Measurements from ENCODE around the gene CNTNAP5.

The CNTNAP5 gene

DNA sequence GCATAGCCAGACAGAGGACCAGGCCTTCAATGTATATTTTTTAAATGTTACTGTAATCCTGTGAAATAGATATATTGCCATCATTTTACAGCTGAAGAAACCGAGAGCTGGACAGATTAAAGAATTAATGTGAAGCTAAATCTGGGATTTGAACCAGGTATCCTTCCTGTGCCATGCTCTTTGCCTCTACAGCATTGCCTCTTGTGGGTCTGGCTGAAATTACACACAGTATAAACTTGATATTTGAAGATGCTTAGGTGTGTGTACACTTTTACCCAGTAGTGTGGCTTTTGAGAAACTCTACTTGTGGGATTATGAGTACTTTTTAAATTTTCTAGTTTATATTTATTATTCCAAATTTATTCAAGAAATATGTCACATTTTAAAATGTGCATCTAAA lies 264.5 kb downstream of the CNTNAP5 start:
- no peaks in the 10 kb centered on the region for H3K36me3 Mint-ChIP-seq (ENCODE audit: low read depth)
- no peak overlapping the region for H3K4me3 Mint-ChIP-seq
- no peaks in the 10 kb centered on the region for H3K27me3 Mint-ChIP-seq
- no peak overlapping the region for H3K27ac Mint-ChIP-seq
- H3K9me3 Mint-ChIP-seq, result peaks cover 4% of the 10 kb centered on the region
- no peaks in the 10 kb centered on the region for H3K4me1 Mint-ChIP-seq (ENCODE audit: low read depth)

DNA sequence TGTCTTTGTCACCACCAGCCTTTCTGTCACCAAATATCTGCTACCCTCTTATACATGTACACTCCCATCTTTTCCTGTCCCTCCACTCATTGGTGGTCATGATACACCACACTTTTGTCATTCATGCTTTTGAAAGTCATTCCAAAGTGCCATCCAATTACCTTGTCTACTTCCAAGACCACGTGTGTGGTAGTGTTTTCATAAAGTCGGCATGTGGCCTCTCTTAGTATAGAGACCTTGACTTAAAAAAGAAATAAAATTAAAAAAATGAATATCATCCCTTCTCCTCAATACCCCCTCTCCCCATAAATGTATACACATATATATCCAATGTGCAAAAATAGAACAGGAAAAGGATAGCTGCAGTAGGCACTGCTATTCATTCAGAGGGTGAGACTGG lies 271.4 kb downstream of the CNTNAP5 start:
- no peaks in the 10 kb centered on the region for H3K36me3 Mint-ChIP-seq (ENCODE audit: low read depth)
- no peak overlapping the region for H3K4me3 Mint-ChIP-seq
- H3K27me3 Mint-ChIP-seq, result no peaks in the 10 kb centered on the region
- no peak overlapping the region for H3K27ac Mint-ChIP-seq
- H3K4me1 Mint-ChIP-seq (ENCODE audit: low read depth), result no peaks in the 10 kb centered on the region
- peaks cover 20% of the 10 kb centered on the region for H3K9me3 Mint-ChIP-seq

DNA sequence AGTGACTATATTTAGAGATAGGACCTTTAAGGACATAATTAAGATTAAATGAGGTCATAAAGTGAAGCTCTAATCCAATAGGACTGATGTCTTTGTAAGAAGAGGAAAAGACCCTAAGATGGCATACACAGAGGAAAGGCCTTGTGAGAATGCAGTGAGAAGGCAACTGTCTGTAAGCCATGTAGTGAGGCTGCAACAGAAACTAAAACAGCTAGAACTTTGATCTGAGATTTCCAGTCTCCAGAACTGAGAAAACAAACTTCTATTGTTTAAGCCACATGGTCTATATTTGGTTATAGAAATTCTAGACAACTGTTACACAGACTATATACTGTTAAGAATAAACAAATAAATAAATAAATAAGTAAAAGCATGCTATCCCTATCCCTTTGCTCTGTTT lies 276.8 kb downstream of the CNTNAP5 start:
- H3K4me3 Mint-ChIP-seq, result no peak overlapping the region
- no peaks in the 10 kb centered on the region for H3K36me3 Mint-ChIP-seq (ENCODE audit: low read depth)
- H3K4me1 Mint-ChIP-seq (ENCODE audit: low read depth), result no peaks in the 10 kb centered on the region
- peaks cover 16% of the 10 kb centered on the region for H3K9me3 Mint-ChIP-seq
- no peaks in the 10 kb centered on the region for H3K27me3 Mint-ChIP-seq
- H3K27ac Mint-ChIP-seq, result no peak overlapping the region

DNA sequence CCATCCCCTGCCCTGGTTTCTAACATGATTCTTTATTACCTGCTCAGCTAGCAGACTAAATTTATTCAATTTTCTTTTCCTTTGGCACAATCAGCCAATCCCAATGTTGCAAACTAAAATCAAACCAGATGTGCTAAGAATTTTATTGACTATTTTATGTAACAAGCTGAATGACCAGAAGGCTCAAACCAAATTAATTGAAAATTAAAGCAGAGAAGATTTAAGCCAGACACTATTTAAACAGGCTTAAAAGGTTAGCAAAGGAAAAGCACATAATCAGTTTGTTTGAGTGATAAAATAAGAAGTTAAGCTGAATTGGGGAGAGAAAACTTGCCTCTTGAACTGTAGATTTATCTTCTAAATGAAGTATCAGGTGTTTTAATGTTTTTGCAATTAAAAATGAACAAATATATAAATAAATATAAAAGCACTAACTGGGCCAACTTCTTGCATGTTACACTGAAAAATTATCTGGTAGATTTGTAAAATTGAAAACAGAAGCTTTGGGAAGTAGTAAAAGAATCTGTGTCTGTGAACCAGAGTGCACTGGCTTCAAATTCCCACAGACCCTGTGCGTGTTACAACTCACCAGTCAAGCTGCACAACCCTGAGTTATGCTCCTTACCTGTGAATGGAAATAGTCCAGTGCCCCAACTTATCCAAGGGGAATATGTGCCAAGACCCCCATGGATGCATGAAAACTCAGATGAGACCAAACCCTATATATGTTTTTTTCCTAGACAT lies 283.4 kb downstream of the CNTNAP5 start:
- no peaks in the 10 kb centered on the region for H3K27me3 Mint-ChIP-seq
- peaks cover 4% of the 10 kb centered on the region for H3K9me3 Mint-ChIP-seq
- no peak overlapping the region for H3K4me3 Mint-ChIP-seq
- no peaks in the 10 kb centered on the region for H3K36me3 Mint-ChIP-seq (ENCODE audit: low read depth)
- no peaks in the 10 kb centered on the region for H3K4me1 Mint-ChIP-seq (ENCODE audit: low read depth)
- H3K27ac Mint-ChIP-seq, result no peak overlapping the region

DNA sequence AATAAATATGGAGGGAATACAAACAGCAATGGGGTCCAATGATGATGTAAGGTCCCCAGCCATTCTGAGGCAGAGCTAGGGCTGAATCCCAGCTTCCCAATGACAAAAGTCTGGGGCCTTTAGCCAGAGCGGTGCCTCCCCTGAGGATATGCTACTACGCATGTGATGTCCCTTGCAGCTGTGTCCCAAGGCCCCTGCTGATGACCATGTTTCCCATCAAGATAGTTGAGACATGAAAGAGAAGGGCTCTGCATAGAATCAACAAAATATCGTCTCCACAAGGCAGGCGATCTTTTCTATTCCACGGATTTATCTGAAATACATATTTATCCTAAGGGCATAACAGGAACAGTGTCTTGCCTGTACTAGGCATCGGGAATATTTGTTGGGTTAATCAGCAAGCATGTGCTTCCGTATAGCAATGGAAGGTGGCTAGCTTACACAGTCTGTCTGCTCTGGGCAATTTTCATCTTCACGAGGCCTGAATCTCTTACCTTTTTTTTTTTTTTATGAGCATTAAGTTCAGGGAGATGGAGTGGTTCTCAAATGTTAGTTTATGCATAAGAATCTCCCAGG lies 284.6 kb downstream of the CNTNAP5 start:
- no peaks in the 10 kb centered on the region for H3K36me3 Mint-ChIP-seq (ENCODE audit: low read depth)
- no peaks in the 10 kb centered on the region for H3K4me1 Mint-ChIP-seq (ENCODE audit: low read depth)
- peaks cover 4% of the 10 kb centered on the region for H3K9me3 Mint-ChIP-seq
- no peak overlapping the region for H3K27ac Mint-ChIP-seq
- no peaks in the 10 kb centered on the region for H3K27me3 Mint-ChIP-seq
- H3K4me3 Mint-ChIP-seq, result no peak overlapping the region

DNA sequence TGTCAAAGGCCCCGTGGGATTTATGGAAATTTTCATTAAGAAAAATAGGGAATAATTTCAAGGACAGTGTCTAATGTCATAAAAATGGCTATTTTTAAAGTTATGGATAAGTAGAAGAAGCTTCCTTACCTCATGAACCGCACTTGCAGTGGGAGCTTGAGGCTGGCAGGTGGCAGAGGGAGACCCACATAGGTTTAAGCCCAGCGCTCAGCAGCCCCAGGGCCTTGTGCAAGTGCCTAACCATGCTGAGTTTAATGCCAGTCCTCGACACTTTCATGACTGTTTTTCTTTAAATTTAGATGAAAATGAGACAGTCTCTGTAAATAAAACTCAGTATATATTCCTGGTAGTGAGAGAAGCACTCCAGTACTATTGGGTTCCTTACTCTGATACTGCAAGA lies 285.6 kb downstream of the CNTNAP5 start:
- no peak overlapping the region for H3K27ac Mint-ChIP-seq
- H3K4me3 Mint-ChIP-seq, result no peak overlapping the region
- H3K27me3 Mint-ChIP-seq, result no peaks in the 10 kb centered on the region
- H3K36me3 Mint-ChIP-seq (ENCODE audit: low read depth), result no peaks in the 10 kb centered on the region
- no peaks in the 10 kb centered on the region for H3K4me1 Mint-ChIP-seq (ENCODE audit: low read depth)
- peaks cover 4% of the 10 kb centered on the region for H3K9me3 Mint-ChIP-seq

DNA sequence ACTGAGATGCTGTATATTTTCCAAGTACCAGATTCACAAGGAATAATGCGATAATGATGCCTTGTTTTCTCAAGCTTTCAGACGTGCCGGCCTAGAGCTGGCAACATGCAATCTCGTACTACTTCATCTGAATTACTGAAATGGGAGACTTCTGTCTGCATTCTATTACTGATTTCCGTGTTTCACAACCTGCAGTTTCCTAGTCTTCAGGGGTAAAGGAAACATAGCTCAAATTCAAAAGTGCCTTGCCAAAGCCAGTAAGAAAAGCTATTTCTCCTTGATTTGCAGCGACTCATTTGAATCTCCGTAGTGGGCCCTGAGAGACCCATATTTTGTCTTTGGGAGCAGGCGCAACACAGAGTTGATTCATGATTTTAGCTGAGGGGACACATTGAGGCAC lies 289.0 kb downstream of the CNTNAP5 start:
- H3K4me3 Mint-ChIP-seq, result no peak overlapping the region
- no peaks in the 10 kb centered on the region for H3K4me1 Mint-ChIP-seq (ENCODE audit: low read depth)
- no peaks in the 10 kb centered on the region for H3K27me3 Mint-ChIP-seq
- no peak overlapping the region for H3K27ac Mint-ChIP-seq
- H3K36me3 Mint-ChIP-seq (ENCODE audit: low read depth), result no peaks in the 10 kb centered on the region
- H3K9me3 Mint-ChIP-seq, result peaks cover 4% of the 10 kb centered on the region

DNA sequence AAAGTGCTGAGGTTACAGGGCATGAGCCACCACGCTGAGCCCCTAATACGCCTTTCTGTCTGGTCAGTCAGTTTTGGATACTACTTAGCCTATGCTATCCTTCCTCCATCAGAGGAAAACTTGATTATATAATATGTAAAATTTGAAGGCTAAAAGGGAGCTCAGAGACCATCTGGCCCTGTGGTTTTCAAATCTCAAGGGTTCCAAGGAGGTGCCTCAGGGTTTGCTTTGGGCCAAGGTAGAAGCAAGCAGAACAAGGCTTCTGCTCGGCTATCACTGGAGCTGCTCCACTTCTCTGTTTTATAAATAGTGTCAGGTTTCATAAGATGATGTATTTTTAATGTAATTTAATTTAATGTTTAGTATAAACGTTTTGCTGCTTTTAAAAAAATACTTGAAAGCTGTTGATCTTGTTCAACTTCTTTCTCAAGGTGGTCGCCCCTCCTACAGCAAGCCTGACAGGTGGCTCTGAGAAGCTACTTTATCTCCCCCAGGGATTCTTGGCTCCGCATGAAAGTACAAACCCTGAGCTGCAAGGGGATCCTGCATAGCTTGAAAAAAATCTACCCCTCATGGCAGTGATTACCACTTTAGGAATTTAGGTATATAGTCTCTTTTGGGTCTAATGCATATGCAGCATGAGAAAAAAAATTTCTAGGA lies 290.3 kb downstream of the CNTNAP5 start:
- no peaks in the 10 kb centered on the region for H3K36me3 Mint-ChIP-seq (ENCODE audit: low read depth)

GRCh38 chr2:124316133-124316532 lies 291.0 kb downstream of the CNTNAP5 start:
- Mint-ChIP-seq H3K9me3 (peaks cover 9% of the 10 kb centered on the region), H3K4me1 (ENCODE audit: low read depth) (no peaks in the 10 kb centered on the region), H3K4me3 (no peak overlapping the region), H3K27ac (no peak overlapping the region), H3K36me3 (ENCODE audit: low read depth) (no peaks in the 10 kb centered on the region), H3K27me3 (no peaks in the 10 kb centered on the region)

More for the DNA sequence above, 290.3 kb downstream of the CNTNAP5 start:
- Mint-ChIP-seq H3K4me3 (no peak overlapping the region), H3K27me3 (no peaks in the 10 kb centered on the region), H3K4me1 (ENCODE audit: low read depth) (no peaks in the 10 kb centered on the region), H3K27ac (no peak overlapping the region), H3K9me3 (peaks cover 9% of the 10 kb centered on the region)

GRCh38 chr2:124316881-124317605 lies 292.0 kb downstream of the CNTNAP5 start:
- H3K9me3 Mint-ChIP-seq, result peaks cover 5% of the 10 kb centered on the region
- no peaks in the 10 kb centered on the region for H3K4me1 Mint-ChIP-seq (ENCODE audit: low read depth)
- H3K27me3 Mint-ChIP-seq, result no peaks in the 10 kb centered on the region
- H3K27ac Mint-ChIP-seq, result no peak overlapping the region
- no peaks in the 10 kb centered on the region for H3K36me3 Mint-ChIP-seq (ENCODE audit: low read depth)
- no peak overlapping the region for H3K4me3 Mint-ChIP-seq

DNA sequence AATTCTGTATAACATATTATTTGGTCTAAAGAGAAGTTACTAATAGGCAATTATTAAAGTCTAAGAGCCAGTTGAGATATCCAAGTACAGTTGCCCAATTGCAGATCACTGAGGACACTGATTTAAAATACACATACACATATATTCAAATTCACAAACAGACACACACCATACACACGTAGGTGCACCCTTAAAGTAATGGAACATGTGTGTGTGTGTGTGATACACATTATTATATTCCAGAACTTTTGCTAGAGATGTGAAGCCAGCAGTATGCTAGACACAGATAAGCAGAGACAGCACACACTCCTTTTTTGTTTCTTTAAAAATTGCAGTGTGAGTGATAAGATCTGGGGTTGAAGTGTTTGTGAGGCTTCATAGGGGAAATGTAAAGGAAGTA lies 292.5 kb downstream of the CNTNAP5 start:
- Mint-ChIP-seq H3K4me1 (ENCODE audit: low read depth) (no peaks in the 10 kb centered on the region), H3K36me3 (ENCODE audit: low read depth) (no peaks in the 10 kb centered on the region), H3K27me3 (no peaks in the 10 kb centered on the region), H3K4me3 (no peak overlapping the region), H3K9me3 (peaks cover 5% of the 10 kb centered on the region), H3K27ac (no peak overlapping the region)

DNA sequence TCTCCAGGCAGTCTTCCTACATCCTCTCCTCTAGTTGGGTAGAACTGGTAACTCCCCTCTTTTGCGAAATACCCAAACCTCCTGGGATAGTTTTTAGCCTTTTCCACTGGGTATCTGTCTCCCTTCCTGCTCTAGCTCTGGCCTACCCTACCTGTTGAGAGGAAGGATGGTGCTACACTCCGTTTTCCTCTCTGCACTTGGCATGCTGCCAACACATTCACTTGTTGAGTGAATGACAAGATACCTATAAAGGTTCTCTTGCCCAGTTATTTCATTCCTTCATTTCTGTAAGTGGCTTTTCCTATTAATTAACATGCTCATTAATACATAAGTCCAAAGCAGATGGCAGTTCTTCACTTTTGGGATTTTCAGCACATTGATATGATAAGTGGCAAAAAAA lies 293.8 kb downstream of the CNTNAP5 start:
- Mint-ChIP-seq H3K9me3 (peaks cover 5% of the 10 kb centered on the region), H3K36me3 (ENCODE audit: low read depth) (no peaks in the 10 kb centered on the region), H3K4me1 (ENCODE audit: low read depth) (no peaks in the 10 kb centered on the region), H3K27me3 (no peaks in the 10 kb centered on the region), H3K27ac (no peak overlapping the region), H3K4me3 (no peak overlapping the region)

DNA sequence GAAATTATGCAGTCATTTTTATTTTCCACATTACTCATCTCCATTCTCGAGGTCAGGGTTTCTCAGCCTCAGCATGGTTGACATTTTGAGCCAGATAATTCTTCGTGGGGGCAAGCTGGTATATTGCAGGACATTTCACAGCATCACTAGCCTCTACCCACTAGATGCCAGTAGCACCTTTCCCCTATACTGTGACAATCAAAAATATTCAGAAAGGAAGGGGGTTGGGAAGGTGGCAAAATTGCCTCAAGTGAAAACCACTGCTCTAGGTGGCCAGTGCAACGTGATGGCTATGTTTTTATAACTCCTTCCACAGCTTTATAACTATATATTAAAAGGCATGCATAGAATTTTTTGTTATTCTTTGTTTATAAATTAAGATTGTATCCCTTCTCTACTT lies 294.5 kb downstream of the CNTNAP5 start:
- Mint-ChIP-seq H3K9me3 (peaks cover 8% of the 10 kb centered on the region), H3K4me3 (no peak overlapping the region), H3K27me3 (no peaks in the 10 kb centered on the region), H3K4me1 (ENCODE audit: low read depth) (no peaks in the 10 kb centered on the region), H3K36me3 (ENCODE audit: low read depth) (no peaks in the 10 kb centered on the region), H3K27ac (no peak overlapping the region)

DNA sequence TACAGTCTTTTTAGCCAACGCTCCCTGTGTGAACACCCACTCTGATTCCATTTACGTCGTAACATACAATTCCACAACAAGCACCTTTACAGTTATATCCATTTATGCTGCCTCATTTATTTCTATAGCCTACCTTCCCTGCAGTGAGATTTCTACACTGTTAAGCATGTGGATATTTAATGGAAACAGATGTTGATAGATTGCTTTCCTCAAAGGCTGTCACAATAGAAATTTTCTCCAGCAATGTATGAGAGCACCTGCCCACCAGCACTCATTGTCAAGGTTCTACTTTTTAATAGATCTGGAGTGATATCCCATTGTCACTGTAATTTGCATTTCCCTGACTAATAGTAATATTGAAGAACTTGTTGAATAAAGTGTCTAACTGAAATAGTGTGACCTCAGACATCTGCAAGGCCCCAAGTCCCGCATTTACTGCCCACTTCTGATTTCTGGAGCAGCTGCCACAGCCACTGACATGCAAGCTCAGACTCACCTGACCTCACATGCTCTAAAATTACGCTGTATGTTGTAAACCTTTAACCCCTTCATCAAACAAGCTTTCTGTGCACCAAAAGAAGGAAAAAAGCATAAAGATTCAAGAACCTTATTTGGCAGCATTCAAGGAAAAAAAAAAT lies 295.1 kb downstream of the CNTNAP5 start:
- Mint-ChIP-seq H3K4me3 (no peak overlapping the region), H3K36me3 (ENCODE audit: low read depth) (no peaks in the 10 kb centered on the region), H3K9me3 (peaks cover 8% of the 10 kb centered on the region), H3K27ac (no peak overlapping the region), H3K27me3 (no peaks in the 10 kb centered on the region), H3K4me1 (ENCODE audit: low read depth) (no peaks in the 10 kb centered on the region)

DNA sequence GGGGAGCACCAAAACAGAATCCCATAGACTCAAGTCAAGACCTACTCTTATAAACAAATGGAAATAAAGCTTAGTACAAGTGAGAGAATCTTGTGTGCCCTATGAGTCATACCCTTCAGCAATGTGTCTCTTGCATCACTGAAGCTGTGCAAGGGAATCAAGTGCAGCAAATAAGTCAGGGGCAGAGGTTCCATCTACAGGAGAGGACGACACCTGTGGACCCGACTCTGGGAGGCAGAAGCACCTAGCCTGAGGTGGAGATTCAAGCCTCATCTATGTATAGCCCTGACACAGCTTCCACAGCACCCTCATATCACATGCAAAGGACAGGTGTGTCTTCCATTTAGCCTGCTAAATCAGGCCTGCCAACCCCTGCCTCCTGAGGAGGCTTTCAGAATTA lies 298.2 kb downstream of the CNTNAP5 start:
- Mint-ChIP-seq H3K27ac (no peak overlapping the region), H3K4me1 (ENCODE audit: low read depth) (no peaks in the 10 kb centered on the region), H3K9me3 (peaks cover 13% of the 10 kb centered on the region), H3K4me3 (no peak overlapping the region), H3K27me3 (no peaks in the 10 kb centered on the region), H3K36me3 (ENCODE audit: low read depth) (no peaks in the 10 kb centered on the region)
